ENCODE results near the gene FBXW10.
"Not testable (repeated sequence)": the region's sequence is repeated elsewhere in the genome, so short reads cannot be mapped to it uniquely, and the experiment has no call there.

Gene FBXW10, protein sequence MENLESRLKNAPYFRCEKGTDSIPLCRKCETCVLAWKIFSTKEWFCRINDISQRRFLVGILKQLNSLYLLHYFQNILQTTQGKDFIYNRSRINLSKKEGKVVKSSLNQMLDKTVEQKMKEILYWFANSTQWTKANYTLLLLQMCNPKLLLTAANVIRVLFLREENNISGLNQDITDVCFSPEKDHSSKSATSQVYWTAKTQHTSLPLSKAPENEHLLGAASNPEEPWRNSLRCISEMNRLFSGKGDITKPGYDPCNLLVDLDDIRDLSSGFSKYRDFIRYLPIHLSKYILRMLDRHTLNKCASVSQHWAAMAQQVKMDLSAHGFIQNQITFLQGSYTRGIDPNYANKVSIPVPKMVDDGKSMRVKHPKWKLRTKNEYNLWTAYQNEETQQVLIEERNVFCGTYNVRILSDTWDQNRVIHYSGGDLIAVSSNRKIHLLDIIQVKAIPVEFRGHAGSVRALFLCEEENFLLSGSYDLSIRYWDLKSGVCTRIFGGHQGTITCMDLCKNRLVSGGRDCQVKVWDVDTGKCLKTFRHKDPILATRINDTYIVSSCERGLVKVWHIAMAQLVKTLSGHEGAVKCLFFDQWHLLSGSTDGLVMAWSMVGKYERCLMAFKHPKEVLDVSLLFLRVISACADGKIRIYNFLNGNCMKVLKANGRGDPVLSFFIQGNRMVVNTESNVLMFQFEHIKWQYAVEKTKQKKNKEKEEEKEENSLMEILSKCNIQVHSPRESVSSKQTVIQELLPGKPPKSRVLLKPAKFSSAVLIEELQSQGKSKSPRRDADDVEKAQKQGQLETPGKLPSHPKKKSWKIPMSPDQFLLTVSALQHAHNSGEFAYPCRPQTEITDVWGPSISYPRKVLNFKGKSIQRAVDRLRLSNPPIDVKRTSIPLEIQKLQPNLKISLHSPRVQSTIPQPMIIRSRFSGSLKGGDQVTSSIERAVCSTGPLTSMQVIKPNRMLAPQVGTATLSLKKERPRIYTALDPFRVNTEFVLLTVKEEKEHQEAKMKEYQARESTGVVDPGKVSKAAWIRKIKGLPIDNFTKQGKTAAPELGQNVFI

GRCh38 chr17:18743699-18744421 is at the start of gene FBXW10:
TSS of gene FBXW10 (plus strand) at chr17:18744054. CDS start at chr17:18744245, 191 bp downstream.
- not testable (repeated sequence) for DNase-seq (ENCODE audit: low read depth in 2 of 2)

DNA sequence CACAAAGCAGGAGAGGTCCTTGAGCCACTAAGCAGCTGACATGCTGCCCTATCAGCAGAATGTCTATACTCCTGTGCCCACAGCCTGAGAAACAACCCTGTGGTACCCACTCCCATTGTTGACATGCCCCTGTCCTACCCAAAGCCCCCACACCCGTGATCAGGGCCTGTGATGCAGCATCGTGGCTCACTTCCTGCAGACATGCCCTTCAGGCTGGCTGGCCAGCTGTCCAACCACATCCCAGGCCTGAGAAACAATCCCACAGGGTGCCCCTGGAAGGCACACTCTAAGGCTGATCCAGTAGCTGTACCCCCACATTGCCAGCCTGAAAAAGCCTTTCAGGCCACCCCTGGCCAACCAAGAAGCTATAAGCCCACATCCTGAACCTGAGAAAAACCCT is 48.7 kb upstream of the FBXW10 start:
- DNase-seq (ENCODE audit: low read depth in 2 of 2) = not testable (repeated sequence)

DNA sequence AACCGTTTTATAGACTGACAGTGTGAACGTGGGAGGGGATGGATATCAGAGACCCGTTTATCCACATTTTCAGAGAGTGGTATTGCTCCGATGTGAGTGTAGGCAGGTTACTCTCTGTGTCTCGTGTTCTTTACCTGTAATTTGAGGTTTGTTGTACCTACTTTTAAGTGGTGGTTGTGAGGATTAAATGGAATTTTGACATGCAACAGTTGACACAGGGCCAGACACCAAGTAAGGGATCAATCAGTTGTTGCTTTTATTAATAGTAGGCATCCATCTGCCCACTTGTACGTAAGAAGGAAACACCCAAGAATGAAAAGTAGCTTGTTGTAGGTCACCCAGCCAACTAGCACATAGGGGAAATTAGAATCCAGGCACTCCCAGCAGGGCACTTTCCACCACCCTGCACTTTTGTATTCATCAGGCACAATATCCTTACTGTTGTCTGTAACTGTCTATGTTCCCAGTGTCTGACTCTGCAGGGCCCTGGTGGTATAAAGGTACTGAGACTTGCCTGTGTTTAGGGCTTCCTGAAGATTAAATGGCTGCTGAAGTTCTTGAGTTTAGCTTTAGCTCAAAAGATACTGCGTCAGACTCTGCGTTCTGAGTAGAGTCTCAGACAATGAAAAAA is 45.3 kb upstream of the FBXW10 start:
- not testable (repeated sequence) for DNase-seq (ENCODE audit: low read depth in 2 of 2)

GRCh38 chr17:18705955-18706354 is 37.9 kb upstream of the FBXW10 start:
- not testable (repeated sequence) for DNase-seq (ENCODE audit: low read depth in 2 of 2)

DNA sequence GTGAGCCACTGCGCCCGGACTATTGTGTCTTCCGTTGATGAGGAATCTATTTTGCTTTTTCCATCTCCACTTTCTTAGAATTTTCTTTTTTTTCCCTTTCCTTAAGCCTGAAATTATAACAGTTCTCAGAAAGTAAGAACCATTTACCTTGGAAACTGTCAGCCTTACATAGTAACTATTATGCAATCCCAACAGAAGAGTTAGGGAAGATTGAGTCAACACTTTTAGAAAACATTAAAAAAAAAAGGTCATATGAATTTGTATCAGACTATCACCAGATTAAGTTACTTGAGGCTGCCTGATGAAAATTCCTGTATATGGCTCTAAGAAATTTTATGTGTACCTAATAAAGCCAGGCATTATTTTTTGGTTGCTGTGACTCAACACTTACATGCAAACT is 35.6 kb upstream of the FBXW10 start:
- not testable (repeated sequence) for DNase-seq (ENCODE audit: low read depth in 2 of 2)

DNA sequence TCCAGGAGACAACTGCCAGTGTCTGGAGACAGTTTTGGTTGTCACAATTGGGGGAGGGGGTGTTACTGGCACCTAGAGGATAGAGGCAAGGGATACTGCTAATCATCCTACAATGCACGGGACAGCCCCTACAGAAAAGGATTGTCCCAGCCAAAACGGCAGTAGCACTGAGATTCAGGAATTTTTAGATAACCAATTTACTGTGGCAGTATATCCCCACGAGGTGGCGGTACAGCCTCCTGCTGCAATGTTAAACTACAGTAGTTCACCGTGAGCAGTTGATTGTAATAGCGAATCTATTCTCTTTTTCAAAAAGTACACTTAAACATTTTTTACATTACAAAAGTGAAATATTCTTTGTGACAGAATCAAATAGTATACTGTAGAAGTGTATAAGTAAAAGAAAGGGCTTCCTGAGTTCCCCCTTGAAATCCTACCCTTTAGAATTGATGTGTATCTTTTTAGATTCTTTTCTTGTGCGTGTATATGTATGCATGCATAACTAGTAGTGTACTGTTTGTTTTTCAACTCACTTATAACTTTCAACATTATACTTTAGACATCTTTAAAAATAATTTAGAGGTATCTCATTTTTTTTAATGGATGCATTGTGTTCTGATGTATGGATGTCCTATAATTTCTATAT is 31.4 kb upstream of the FBXW10 start:
- peak; percentile 7 to 51 for DNase-seq (ENCODE audit: low read depth in 2 of 2)

- DNase-seq (ENCODE audit: low read depth in 2 of 2) = not testable (repeated sequence)
These were observed 25.0 kb upstream of the FBXW10 start for GRCh38 chr17:18718643-18719427.

DNA sequence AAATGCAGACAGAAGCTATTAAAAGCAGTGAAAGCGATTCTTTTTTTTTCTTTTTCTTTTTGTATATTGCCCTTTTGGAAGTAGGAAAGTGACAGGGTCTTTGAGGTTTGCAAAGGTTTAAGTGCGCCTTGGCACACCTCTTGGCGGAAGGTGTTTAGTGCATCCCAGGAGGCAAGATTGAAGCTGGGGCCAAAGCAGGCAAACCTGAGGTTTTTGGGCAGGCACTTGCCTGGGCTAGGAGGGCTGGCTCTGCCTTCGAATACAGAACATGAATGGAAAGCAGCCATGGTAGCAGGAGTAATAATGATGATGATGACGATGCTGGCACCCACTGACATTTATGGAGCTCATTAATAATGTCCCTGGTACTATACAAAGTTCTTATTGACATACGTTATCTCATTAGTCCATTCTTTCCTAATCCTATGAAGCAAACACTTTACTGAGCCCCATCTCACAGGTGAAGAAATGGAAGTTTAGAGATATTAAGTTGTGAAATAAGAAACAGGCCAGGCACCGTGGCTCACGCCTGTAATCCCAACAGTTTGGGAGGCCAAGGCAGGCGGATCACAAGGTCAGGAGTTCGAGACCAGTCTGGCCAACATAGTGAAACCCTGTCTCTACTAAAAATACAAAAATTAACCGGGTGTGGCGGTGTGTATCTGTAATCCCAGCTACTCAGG is 24.3 kb upstream of the FBXW10 start:
- not testable (repeated sequence) for DNase-seq (ENCODE audit: low read depth in 2 of 2)

- DNase-seq (ENCODE audit: low read depth in 2 of 2) = not testable (repeated sequence)
These were observed 21.9 kb upstream of the FBXW10 start for GRCh38 chr17:18721775-18722547.

DNA sequence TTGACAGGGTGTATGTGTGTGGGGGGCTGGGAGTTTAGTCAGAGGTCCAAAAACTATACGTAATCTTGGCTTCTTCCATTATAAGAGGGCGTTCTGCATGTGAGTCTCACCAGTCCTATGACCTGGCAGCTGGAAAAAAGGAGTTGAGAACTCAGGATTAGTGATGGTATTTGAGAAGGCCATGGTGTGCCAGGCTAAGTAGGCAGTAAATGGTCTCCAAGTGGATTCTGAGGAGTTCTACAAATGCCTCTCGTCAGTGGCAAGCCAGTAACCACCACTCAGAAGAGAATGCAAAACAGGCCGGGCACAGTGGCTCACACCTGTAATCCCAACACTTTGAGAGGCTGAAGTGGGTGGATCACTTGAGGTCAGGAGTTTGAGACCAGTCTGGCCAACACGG is 21.2 kb upstream of the FBXW10 start:
- DNase-seq (ENCODE audit: low read depth in 2 of 2) = not testable (repeated sequence)

- not testable (repeated sequence) for DNase-seq (ENCODE audit: low read depth in 2 of 2)
These were observed 20.3 kb upstream of the FBXW10 start for GRCh38 chr17:18723509-18723908.

GRCh38 chr17:18732438-18732837 is 11.4 kb upstream of the FBXW10 start:
- not testable (repeated sequence) for DNase-seq (ENCODE audit: low read depth in 2 of 2)

DNA sequence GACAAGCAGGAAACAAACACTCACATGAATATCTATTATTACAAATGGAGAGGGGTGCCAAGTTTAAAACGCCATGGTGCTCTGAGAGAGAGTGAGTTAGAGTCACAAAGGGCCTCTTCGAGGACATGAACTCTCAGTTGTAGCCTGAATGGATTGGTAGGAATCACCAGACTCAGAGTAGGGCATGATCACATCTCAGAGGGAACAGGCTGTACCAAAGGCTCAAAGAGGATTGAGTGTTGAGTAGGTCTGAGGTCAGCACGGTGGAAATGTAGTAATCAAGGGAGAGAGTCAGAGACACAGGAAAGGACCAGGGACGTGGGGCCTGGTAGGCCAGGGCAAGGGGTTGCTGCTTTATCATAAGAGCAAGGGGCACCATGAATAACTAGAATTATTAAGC is 10.5 kb upstream of the FBXW10 start:
- DNase-seq (ENCODE audit: low read depth in 2 of 2) = not testable (repeated sequence)

DNA sequence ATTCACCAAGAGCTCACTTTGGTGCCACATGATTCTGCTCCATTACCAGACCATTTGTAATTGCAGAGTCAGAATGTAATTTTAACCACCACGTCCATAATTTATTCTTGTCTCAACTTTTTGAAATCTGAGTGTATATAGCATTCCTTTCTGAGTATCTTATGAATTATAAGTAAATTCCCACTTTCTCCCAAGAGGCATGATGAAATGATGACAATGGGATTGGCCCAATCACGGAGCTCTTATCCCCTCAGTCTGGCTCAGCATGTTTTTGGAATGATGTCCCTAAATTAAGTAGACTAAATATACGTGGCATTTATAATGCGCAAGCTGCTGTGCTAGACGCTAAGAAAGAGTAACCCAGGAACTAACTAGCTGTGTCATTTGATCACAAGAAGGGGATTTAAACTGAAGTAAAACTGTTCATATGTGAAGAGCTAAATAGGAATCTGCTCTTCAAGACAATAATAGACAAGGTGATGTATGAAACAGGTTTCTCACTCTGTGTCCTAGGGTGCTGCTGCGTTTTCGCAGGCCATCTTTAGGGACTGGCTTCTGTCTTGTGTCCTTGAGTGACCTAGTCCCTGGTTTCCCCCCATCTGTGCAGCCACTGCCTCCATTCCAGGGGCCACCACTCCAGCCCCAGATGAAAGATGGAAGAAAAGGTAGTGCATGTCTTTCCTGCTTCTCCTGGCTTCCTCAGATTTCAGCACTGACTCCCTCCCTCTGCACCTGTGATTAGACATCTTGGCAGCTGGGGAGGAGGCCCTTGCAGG is 4.0 kb upstream of the FBXW10 start:
- not testable (repeated sequence) for DNase-seq (ENCODE audit: low read depth in 2 of 2)

- DNase-seq (ENCODE audit: low read depth in 2 of 2) = not testable (repeated sequence)
These were observed 2.6 kb upstream of the FBXW10 start for GRCh38 chr17:18741228-18741627.

DNA sequence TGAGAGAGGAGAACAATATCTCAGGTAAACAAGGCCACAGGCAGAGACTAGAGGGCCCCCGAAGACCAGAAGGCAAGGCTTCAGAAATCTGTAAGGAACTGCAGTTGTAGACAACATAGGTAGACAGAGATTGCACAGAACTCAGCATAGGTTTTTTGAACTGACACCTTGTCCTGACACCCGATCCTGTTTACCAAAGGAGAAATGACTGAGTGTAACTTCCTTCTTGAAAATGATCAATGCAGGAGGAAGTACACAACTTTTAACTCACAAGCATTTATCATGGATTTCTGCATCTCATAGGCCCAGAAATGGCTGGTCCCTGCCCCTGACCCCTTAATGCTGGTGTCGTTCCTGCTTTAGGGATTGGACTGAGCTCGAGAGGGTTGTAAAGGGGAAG is 872 bp downstream of the FBXW10 start:
- DNase-seq (ENCODE audit: low read depth in 2 of 2) = not testable (repeated sequence)

DNA sequence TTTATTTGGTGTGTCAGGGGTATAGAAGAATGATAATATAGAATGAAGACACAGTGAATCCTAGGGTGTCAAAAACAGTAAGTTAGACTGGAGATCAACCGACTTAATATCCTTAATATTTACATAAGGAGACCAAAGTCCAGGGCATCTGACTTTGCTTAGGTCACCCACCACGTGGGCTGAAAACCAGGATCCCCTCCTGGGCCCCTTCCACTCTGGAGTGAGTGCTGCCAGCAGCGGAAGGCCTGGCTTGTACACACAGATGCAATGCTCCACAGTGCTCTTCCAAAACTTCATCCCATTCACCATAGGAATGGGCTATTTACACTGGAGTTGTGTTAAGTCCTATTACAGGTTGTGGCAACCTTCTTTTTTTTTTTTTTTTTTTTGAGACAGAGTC is 2.7 kb downstream of the FBXW10 start:
- DNase-seq (ENCODE audit: low read depth in 2 of 2) = not testable (repeated sequence)

All from stimulated activated CD4-positive, alpha-beta T cell treated with anti-CD3 and anti-CD28 coated beads, Interleukin-12 subunit alpha, Interleukin-12 subunit beta, amount 100 ng/mL, for 24 hours (primary cell).